HCT116 (cell line): ENCODE measurements around the gene COL4A1.

Source experiments
- CBX3 ChIP-seq: IDR thresholded peaks from 2 replicates; pipeline ENCODE4 v1.6.1; 2012; ENCODE audit warnings: low read depth
- CTCF ChIP-seq, 3 experiments: fragments of 200-600 bp in 1 of 3; sonication (generic) in 1 of 3; IDR thresholded peaks in 2 of 3; conservative IDR thresholded peaks in 1 of 3; 2 replicates each; pipeline ENCODE4 v1.5.1; 2012 to 2017; ENCODE audit warnings: low read depth in 2 of 3, low read length in 2 of 3, antibody characterized with exemption in 1 of 3, borderline replicate concordance in 1 of 3, control low read depth in 1 of 3, mild to moderate bottlenecking in 1 of 3, mixed read lengths in 1 of 3, mixed run types in 1 of 3, moderate library complexity in 1 of 3; ENCODE audit not compliant: insufficient read depth in 1 of 3
- EZH2 ChIP-seq: fragments of 200-600 bp; sonication (generic); IDR thresholded peaks from 2 replicates; pipeline ENCODE4 v1.6.1; 2017; ENCODE audit warnings: antibody characterized with exemption, mixed run types
- EZH2phosphoT487 ChIP-seq: fragments of 200-600 bp; IDR thresholded peaks from 2 replicates; pipeline ENCODE4 v1.6.1; 2018; ENCODE audit warnings: antibody characterized with exemption, borderline replicate concordance
- MAX ChIP-seq: IDR thresholded peaks from 2 replicates; pipeline ENCODE4 v1.6.1; 2012
- POLR2A ChIP-seq: IDR thresholded peaks from 2 replicates; pipeline ENCODE4 v1.7.0; 2011; ENCODE audit warnings: borderline replicate concordance; ENCODE audit not compliant: insufficient read depth, insufficient read length; ENCODE audit errors: extremely low read depth
- POLR2AphosphoS5 ChIP-seq: IDR thresholded peaks from 2 replicates; pipeline ENCODE4 v1.6.1; 2011; ENCODE audit warnings: mild to moderate bottlenecking, low read depth, low read length, moderate library complexity
- RAD21 ChIP-seq: IDR thresholded peaks from 2 replicates; pipeline ENCODE4 v1.6.1; 2012; ENCODE audit warnings: low read depth, mild to moderate bottlenecking
- SP1 ChIP-seq: IDR thresholded peaks from 2 replicates; pipeline ENCODE4 v1.6.1; 2012; ENCODE audit warnings: low read depth
- TCF7L2 ChIP-seq: IDR thresholded peaks from 2 replicates; pipeline ENCODE4 v1.7.0; 2011; ENCODE audit warnings: borderline replicate concordance, inconsistent platforms; ENCODE audit not compliant: insufficient read depth, insufficient read length; ENCODE audit errors: extremely low read depth
- YY1 ChIP-seq: IDR thresholded peaks from 2 replicates; pipeline ENCODE4 v1.6.1; 2011; ENCODE audit warnings: low read length, low read depth, moderate library complexity, mild to moderate bottlenecking; ENCODE audit not compliant: insufficient replicate concordance; ENCODE audit errors: extremely low read depth
- ZFX ChIP-seq: fragments of 450-650 bp; IDR thresholded peaks from 2 replicates; pipeline ENCODE4 v1.6.1; 2017

GRCh38 chr13:110289661-110290060 lies 17.3 kb downstream of the COL4A1 start:
- TF ChIP-seq CTCF (IDR thresholded peaks at IDR 0.05 in 2 of 3, conservative IDR thresholded peaks at IDR 0.05 in 1 of 3; ENCODE audit: borderline replicate concordance in 1 of 3, insufficient read depth in 1 of 3, low read depth in 2 of 3, low read length in 2 of 3) (no peak), POLR2AphosphoS5 (no peak), RAD21 (no peak), POLR2A (no peak), TCF7L2 (no peak), ZFX (no peak), EZH2 (no peak), YY1 (no peak), EZH2phosphoT487 (no peak), MAX (no peak), SP1 (no peak), CBX3 (no peak)
